PFSK-1 (cell line): ENCODE measurements around the gene HEG1.

Experiments
- FOXP2 ChIP-seq: optimal IDR thresholded peaks from 2 replicates; pipeline ENCODE3; 2011; ENCODE audit warnings: borderline replicate concordance, control low read depth, inconsistent platforms; ENCODE audit not compliant: insufficient read depth; ENCODE audit errors: extremely low read length, extremely low read depth
- POLR2AphosphoS5 ChIP-seq: IDR thresholded peaks from 2 replicates; pipeline ENCODE4 v1.6.1; 2012; ENCODE audit warnings: low read depth, mild to moderate bottlenecking, control low read depth, low read length, moderate library complexity
- SIN3A ChIP-seq: IDR thresholded peaks from 2 replicates; pipeline ENCODE4 v1.6.1; 2012; ENCODE audit warnings: mild to moderate bottlenecking, low read length, moderate library complexity, borderline replicate concordance; ENCODE audit not compliant: insufficient read depth
- TAF1 ChIP-seq: IDR thresholded peaks from 2 replicates; pipeline ENCODE4 v1.6.1; 2012; ENCODE audit warnings: low read length, control low read depth, borderline replicate concordance; ENCODE audit not compliant: insufficient read depth
- TF ChIP-seq, protein P1 (sequence below), 2 experiments: IDR thresholded peaks; 2 replicates each; pipeline versions ENCODE4 v1.6.1 to v1.8.0; 2011 to 2012; ENCODE audit warnings: low read depth in 2 of 2, low read length in 2 of 2, control low read depth in 1 of 2, inconsistent platforms in 1 of 2, mild to moderate bottlenecking in 1 of 2, moderate library complexity in 1 of 2; ENCODE audit not compliant: insufficient read depth in 1 of 2

HEG1 gene

GRCh38 chr3:125017406-125017805 lies 38.4 kb downstream of the HEG1 start:
- TF ChIP-seq, protein P1, sequence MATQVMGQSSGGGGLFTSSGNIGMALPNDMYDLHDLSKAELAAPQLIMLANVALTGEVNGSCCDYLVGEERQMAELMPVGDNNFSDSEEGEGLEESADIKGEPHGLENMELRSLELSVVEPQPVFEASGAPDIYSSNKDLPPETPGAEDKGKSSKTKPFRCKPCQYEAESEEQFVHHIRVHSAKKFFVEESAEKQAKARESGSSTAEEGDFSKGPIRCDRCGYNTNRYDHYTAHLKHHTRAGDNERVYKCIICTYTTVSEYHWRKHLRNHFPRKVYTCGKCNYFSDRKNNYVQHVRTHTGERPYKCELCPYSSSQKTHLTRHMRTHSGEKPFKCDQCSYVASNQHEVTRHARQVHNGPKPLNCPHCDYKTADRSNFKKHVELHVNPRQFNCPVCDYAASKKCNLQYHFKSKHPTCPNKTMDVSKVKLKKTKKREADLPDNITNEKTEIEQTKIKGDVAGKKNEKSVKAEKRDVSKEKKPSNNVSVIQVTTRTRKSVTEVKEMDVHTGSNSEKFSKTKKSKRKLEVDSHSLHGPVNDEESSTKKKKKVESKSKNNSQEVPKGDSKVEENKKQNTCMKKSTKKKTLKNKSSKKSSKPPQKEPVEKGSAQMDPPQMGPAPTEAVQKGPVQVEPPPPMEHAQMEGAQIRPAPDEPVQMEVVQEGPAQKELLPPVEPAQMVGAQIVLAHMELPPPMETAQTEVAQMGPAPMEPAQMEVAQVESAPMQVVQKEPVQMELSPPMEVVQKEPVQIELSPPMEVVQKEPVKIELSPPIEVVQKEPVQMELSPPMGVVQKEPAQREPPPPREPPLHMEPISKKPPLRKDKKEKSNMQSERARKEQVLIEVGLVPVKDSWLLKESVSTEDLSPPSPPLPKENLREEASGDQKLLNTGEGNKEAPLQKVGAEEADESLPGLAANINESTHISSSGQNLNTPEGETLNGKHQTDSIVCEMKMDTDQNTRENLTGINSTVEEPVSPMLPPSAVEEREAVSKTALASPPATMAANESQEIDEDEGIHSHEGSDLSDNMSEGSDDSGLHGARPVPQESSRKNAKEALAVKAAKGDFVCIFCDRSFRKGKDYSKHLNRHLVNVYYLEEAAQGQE (IDR thresholded peaks at IDR 0.05; ENCODE audit: insufficient read depth in 1 of 2, low read depth in 2 of 2, low read length in 2 of 2) = no peak
- no peak for TF ChIP-seq SIN3A
- no peak for TF ChIP-seq FOXP2
- no peak for TF ChIP-seq TAF1
- TF ChIP-seq POLR2AphosphoS5 = no peak

DNA sequence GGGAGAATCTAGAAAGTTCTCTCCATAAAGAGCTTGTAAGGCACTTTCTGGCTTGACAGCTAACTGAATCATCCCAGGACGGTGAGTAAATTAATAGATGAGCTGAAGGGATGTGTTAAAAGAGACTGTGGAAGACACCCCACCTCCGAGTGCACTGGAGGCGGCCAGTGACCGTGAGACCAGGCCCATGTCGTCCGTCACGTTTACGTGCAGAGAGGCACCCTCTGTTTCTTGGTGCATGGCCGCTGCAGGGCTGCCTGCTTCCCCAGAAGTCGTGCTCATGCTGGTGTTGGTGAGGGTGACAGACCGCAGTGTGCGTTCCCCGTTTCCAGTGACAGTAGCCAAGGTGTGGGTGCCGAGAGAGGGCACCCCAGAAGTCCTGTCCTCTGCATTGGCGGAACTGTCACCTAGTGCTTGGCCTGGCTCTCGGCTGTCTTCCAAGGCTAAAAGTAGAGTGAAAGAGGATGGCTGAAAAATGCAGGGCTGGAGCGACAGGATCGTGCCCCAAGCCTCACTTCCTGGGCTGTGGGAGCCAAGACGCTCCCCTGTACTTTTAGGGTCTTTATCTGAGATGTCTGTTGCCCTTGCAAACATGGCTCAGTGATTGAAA lies 41.1 kb downstream of the HEG1 start:
- TF ChIP-seq POLR2AphosphoS5 (no peak), TAF1 (no peak), FOXP2 (no peak), SIN3A (no peak)
- TF ChIP-seq, protein P1 (IDR thresholded peaks at IDR 0.05; ENCODE audit: insufficient read depth in 1 of 2, low read depth in 2 of 2, low read length in 2 of 2) = no peak

- no peak for TF ChIP-seq SIN3A
Measured at GRCh38 chr3:125013095-125013494, 42.7 kb downstream of the HEG1 start.

DNA sequence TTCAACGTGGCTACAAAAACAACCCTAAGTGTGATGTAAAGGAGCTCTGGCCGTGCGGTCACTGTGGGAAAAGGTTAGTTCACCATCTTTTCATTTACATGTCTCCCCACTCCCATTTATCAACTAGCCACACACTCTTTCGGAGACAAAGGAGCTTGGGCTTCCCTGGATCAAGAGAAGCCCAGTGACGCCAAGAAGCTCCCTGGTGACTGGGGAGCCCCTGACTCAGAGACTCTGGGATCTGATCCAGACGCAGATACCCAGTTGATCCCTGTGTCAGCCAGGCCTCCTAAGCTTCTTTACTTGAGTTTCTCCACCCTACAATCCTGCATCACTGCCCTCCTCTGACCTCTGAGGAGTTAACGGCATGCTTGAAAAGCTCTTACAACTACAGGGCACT lies 43.9 kb downstream of the HEG1 start:
- no peak for TF ChIP-seq POLR2AphosphoS5
- TF ChIP-seq TAF1 = no peak
- TF ChIP-seq FOXP2 = no peak
- TF ChIP-seq, protein P1 (IDR thresholded peaks at IDR 0.05; ENCODE audit: insufficient read depth in 1 of 2, low read depth in 2 of 2, low read length in 2 of 2) = no peak
- no peak for TF ChIP-seq SIN3A

DNA sequence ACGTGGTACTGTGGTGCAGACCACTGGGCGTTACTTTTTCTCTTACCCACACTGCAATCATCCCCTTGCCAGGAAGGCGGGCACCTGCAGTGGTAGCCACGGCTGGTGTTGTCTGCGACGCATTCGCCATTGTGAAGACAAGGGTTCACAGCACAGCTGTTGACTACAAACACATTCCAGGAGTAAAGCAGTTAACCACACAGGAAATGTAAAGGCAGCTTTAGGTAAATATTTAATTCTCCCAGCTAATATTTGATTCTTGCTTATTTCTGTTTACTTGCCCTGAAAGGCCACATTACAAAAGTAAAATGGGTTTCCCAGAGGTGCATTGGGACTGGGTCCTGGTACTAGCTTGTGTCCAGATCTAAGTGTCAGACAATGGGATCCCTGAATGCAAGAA lies 45.4 kb downstream of the HEG1 start:
- TF ChIP-seq, protein P1 (IDR thresholded peaks at IDR 0.05; ENCODE audit: insufficient read depth in 1 of 2, low read depth in 2 of 2, low read length in 2 of 2) = no peak
- TF ChIP-seq SIN3A (no peak), FOXP2 (no peak), POLR2AphosphoS5 (no peak), TAF1 (no peak)
